AG09319 (cell line): Measurements from ENCODE around the gene POP4.

Source experiments
- DNase-seq: peaks from one replicate; pipeline ENCODE4 v3.0.0-alpha.2; 2010; ENCODE audit warnings: low read depth; ENCODE audit errors: extremely low read depth
- CTCF ChIP-seq: IDR thresholded peaks from 2 replicates; pipeline ENCODE4 v1.5.1; 2011; ENCODE audit warnings: low read depth, mild to moderate bottlenecking, inconsistent platforms, low read length, moderate library complexity

Gene POP4

GRCh38 chr19:29603308-29603707, 2.8 kb upstream of the POP4 start:
- DNase-seq, result no peak
- no peak for TF ChIP-seq CTCF

GRCh38 chr19:29606420-29606747, 301 bp downstream of the POP4 start:
- TF ChIP-seq CTCF, result no peak
- DNase-seq, result no peak

DNA sequence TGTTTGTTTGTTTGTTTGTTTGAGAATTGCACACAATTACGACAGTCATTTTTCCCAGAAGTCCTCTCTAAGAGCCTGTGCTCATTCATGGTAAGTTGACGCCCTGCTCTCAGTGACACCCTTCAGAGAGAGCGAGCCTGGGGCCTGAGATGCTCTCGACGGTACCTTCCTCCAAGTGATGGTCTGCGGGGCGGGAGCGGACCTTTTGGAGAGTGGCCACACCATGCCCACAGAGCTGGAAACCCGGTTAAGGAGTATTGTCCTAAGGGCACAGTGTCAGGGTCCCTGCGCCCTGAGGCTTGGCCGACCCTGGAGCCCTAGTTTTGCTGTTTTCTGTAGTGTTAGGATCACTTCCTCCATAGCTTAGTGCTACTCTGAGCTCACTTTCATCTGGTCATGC, 3.6 kb downstream of the POP4 start:
- no peak for TF ChIP-seq CTCF

GRCh38 chr19:29610213-29610573, 4.1 kb downstream of the POP4 start:
- TF ChIP-seq CTCF, result no peak
- no peak for DNase-seq

More for the DNA sequence above, 3.6 kb downstream of the POP4 start:
- no peak for DNase-seq

- TF ChIP-seq CTCF, result peak; percentile 96
- peak; percentile 54 for DNase-seq
These were observed 4.6 kb downstream of the POP4 start for GRCh38 chr19:29610574-29611271.

DNA sequence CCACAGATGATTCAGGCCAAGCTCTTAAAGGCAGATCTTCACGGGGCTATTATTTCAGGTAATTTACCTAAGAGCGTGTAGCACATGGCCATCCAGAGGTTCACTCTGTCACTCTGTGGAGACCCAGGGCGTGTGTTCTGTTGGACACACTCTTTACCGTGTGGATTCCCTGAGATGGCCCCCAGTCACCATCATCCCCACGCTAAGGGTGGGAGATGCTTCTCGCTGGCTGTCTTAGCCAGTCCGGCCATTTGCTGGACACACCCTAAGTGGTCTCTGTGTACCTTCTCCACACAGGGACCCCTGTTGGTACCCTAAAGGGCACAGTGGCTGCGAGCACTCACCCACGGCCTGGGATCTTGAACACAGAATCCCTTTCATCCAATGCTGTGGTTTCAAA, 6.0 kb downstream of the POP4 start:
- no peak for DNase-seq
- no peak for TF ChIP-seq CTCF

DNA sequence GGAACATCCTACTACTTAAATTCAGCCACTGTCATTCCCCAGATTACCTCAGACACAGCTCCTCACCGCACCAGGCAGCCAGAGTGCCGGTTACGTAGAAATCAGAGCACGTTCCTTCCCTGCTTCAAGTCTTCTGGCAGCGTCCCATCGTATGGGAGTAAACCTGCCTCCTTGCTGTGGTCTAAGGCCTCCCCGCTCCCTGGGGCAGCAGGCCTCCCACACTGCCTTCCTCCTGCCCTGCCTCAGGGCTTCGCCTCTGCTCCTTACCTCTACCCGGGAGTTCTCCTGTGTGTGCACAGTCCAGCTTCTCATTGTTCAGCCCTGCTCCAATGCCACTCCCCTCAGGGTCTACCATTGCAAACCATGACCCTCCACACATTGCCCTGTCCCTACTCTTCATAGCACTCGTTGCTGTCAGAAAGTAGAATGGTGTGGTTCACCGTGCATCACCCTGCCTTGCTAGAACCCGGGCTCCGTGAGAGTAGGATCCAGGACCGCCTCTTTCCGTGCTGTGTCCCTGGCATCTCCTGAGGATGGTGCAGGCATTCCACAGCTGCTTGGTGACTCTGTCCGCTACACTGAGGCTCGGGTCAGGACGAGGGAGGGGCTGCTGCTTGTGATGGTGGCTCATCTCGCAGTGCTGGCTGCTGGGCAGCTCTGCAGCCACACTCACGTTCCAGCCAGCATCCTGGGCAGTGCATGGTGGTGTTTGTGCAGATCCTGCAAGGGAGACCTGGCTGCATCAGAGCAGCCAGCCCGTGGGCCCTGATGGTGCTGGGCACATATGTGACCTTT, 6.9 kb downstream of the POP4 start:
- DNase-seq, result no peak
- no peak for TF ChIP-seq CTCF
